Omental fat pad (tissue), 4 donors: Measurements from ENCODE around the gene PRLH. TPM values are rescaled to one million over a fixed set of nuclear protein-coding genes. Genes with fewer than 3 reads are reported as not detected.

Experiments
- ATAC-seq: fragments of 150-250 bp; one replicate; pipeline ENCODE4 v1.9.1; 2016; ENCODE audit warnings: mild to moderate bottlenecking, moderate library complexity; ENCODE audit not compliant: low FRiP score
- DNase-seq: peaks from one replicate; pipeline ENCODE4 v3.0.0-alpha.2; 2019; ENCODE audit warnings: low spot score
- CTCF ChIP-seq, 3 donors: fragments of 450-650 bp; IDR thresholded peaks; one replicate each; pipeline ENCODE4 v1.5.1; 2016 to 2017; ENCODE audit warnings: antibody characterized with exemption in 3 of 3, mild to moderate bottlenecking in 3 of 3, moderate library complexity in 2 of 3
- total RNA-seq, 4 donors: library from RNA; depleted of rRNA; stranded (reverse); fragments of >200 nt; gene quantifications; one replicate each; pipeline ENCODE4 v1.1.0, GENCODE V29; 2016

Gene PRLH
- total RNA-seq, 4 donors from 2014 or later, result not detected

DNA sequence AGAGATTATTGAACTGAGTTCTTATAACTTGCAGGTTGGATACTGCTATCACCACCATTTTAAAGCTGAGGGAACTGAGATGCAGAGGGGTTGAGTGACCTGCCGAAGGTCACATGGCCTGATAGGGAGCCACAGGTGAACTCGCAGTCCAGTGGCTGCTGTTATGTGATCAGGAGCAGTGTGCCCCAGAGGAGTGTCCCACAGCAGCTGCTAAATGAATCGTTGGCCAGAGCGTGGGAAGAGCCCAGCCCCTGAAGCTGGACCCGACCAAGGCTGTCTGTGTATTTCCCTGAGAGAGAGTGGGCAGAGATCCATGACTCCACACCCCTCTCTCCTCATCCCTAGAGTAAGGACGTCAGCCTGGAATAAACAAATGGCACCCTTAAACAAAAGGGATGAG lies 26.7 kb upstream of the PRLH start:
- TF ChIP-seq CTCF (IDR thresholded peaks at IDR 0.05), result no peak
- ATAC-seq (no peak), DNase-seq (no peak)

- ATAC-seq, result no peak
These were observed 26.1 kb upstream of the PRLH start for GRCh38 chr2:237540223-237540775.

DNA sequence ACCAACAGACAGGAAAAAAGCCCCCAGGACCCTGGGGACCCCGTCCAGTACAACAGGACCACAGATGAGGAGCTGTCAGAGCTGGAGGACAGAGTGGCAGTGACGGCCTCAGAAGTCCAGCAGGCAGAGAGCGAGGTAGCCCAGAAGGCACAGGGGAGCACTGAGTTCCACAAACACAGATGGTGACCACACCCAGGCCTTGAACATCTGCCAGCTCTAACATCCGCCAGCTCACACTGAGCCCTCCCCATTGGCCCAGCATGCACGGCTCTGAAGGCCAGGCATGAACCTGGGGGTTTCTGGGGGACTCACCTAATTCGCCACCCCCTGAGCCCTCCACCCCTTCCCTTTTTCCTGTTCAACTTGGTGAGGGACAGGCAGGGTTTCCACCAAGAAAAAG lies 25.6 kb upstream of the PRLH start:
- DNase-seq, result no peak
- no peak for ATAC-seq

More at GRCh38 chr2:237540223-237540775, 26.1 kb upstream of the PRLH start:
- no peak for DNase-seq
- TF ChIP-seq CTCF (IDR thresholded peaks at IDR 0.05), result no peak

GRCh38 chr2:237541243-237541642 lies 25.1 kb upstream of the PRLH start:
- ATAC-seq (no peak), DNase-seq (no peak)
- no peak for TF ChIP-seq CTCF (IDR thresholded peaks at IDR 0.05)

More for the DNA sequence above, 25.6 kb upstream of the PRLH start:
- no peak for TF ChIP-seq CTCF (IDR thresholded peaks at IDR 0.05)

DNA sequence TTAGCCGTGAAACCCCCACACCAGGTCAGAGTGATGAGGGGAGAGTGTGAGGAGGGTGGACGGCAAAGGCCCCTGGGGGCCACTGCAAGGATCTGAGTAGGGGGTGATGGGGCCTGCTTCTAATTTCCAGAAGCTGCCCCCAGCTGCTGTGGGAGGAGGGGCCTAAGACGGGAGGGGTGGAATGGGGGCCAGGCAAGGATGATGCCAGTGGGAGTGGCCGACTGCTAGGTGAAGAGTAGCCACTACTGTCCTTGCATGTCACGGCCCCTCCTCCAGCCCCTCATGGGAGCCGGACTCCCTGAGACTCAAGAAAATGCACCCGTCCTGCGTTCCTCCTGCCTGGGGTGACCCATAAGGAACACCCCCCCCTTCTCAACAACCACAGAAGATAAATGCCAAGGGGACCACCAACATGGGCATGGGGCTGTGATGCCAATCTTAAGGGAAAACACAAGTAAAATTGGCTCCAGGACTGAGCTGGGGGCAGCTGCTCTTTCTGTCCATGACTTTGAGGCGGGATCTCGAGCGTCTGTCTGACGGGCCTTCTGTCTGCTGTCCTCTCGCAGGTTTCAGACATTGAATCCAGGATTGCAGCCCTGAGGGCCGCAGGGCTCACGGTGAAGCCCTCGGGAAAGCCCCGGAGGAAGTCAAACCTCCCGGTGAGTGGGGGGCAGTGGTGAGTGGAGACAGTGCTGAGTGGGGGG lies 24.2 kb upstream of the PRLH start:
- ATAC-seq, result no peak
- no peak for DNase-seq

DNA sequence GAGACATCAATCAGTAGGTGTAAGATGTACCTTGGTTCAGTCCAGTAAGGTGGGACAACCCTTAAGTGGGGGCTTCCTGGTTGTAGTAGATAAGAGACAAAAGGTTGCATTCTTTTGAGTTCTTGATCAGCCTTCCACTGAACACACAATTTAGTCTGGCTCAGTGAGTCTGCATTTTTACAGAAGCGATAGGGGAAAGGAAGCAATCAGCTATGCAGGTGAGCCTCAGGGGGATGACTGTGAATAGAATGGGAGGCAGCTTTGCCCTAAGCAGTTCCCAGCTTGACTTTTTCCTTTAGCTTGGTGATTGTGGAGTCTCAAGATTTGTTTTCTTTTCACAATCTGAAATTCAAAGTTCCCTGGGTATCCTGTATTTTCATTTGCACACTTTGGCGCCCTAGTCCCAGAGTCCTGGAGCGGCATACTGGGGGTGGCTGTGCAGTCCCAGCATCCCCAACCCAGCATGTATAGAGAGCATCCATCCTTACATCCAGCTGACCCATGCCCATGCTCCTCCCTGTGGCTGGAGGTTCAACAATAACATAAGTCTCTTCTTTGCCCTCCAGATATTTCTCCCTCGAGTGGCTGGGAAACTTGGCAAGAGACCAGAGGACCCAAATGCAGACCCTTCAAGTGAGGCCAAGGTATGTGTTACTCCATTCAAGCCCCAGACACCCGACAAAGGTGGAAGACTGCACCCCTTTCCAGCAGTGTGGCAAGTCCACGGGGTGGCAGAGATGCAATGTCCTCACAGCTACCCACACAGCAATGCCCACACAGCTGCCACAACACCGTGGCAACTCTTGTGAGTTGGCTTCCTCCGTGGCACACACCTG lies 20.1 kb upstream of the PRLH start:
- ATAC-seq, result no peak
- DNase-seq, result no peak
- no peak for TF ChIP-seq CTCF (IDR thresholded peaks at IDR 0.05)

More for the DNA sequence above, 24.2 kb upstream of the PRLH start:
- no peak for TF ChIP-seq CTCF (IDR thresholded peaks at IDR 0.05)
